Measurements from ENCODE around the gene SMIM3. TPM values are rescaled to one million over a fixed set of nuclear protein-coding genes. Genes with fewer than 3 reads are reported as not detected.
"Not testable (repeated sequence)": the region's sequence is repeated elsewhere in the genome, so short reads cannot be mapped to it uniquely, and the experiment has no call there.

Gene SMIM3
- total RNA-seq, 1 donor from 2014 or later, result 13.0 TPM

GRCh38 chr5:150740992-150741391, 37.6 kb upstream of the SMIM3 start:
- Mint-ChIP-seq H3K27me3 (ENCODE audit: low read depth) (no peaks in the 10 kb centered on the region), H3K36me3 (ENCODE audit: low read depth) (peaks cover 25% of the 10 kb centered on the region), H3K27ac (ENCODE audit: unreplicated experiment) (no peak overlapping the region), H3K4me1 (ENCODE audit: low read depth) (peaks cover 25% of the 10 kb centered on the region), H3K9me3 (ENCODE audit: low read depth) (peaks cover 14% of the 10 kb centered on the region), H3K4me3 (ENCODE audit: unreplicated experiment) (no peak overlapping the region)
- no peak for TF ChIP-seq CTCF (IDR thresholded peaks at IDR 0.05)
- no peak for DNase-seq (ENCODE audit: low spot score)

GRCh38 chr5:150742455-150743141, 36.0 kb upstream of the SMIM3 start:
- not testable (repeated sequence) for H3K4me3 Mint-ChIP-seq (ENCODE audit: unreplicated experiment); H3K27ac Mint-ChIP-seq (ENCODE audit: unreplicated experiment); H3K27me3 Mint-ChIP-seq (ENCODE audit: low read depth); DNase-seq (ENCODE audit: low spot score); H3K9me3 Mint-ChIP-seq (ENCODE audit: low read depth)
- Mint-ChIP-seq H3K4me1 (ENCODE audit: low read depth) (peaks cover 23% of the 10 kb centered on the region), H3K36me3 (ENCODE audit: low read depth) (peaks cover 23% of the 10 kb centered on the region)

- DNase-seq (ENCODE audit: low spot score); H3K27ac Mint-ChIP-seq (ENCODE audit: unreplicated experiment); H3K4me3 Mint-ChIP-seq (ENCODE audit: unreplicated experiment); H3K9me3 Mint-ChIP-seq (ENCODE audit: low read depth); H3K27me3 Mint-ChIP-seq (ENCODE audit: low read depth): not testable (repeated sequence)
- H3K4me1 Mint-ChIP-seq (ENCODE audit: low read depth), result peaks cover 18% of the 10 kb centered on the region
- H3K36me3 Mint-ChIP-seq (ENCODE audit: low read depth), result peaks cover 23% of the 10 kb centered on the region
Measured at GRCh38 chr5:150743142-150743488, 35.4 kb upstream of the SMIM3 start.

GRCh38 chr5:150750469-150750868, 28.1 kb upstream of the SMIM3 start:
- DNase-seq (ENCODE audit: low spot score), result no peak
- no peaks in the 10 kb centered on the region for H3K27me3 Mint-ChIP-seq (ENCODE audit: low read depth)
- TF ChIP-seq CTCF (IDR thresholded peaks at IDR 0.05), result no peak
- no peak overlapping the region for H3K27ac Mint-ChIP-seq (ENCODE audit: unreplicated experiment)
- H3K4me3 Mint-ChIP-seq (ENCODE audit: unreplicated experiment), result no peak overlapping the region
- H3K9me3 Mint-ChIP-seq (ENCODE audit: low read depth), result no peaks in the 10 kb centered on the region
- peaks cover 26% of the 10 kb centered on the region for H3K36me3 Mint-ChIP-seq (ENCODE audit: low read depth)
- peaks cover 12% of the 10 kb centered on the region for H3K4me1 Mint-ChIP-seq (ENCODE audit: low read depth)

GRCh38 chr5:150751096-150751891, 27.3 kb upstream of the SMIM3 start:
- Mint-ChIP-seq H3K27ac (ENCODE audit: unreplicated experiment) (no peak overlapping the region), H3K4me3 (ENCODE audit: unreplicated experiment) (no peak overlapping the region), H3K27me3 (ENCODE audit: low read depth) (no peaks in the 10 kb centered on the region), H3K36me3 (ENCODE audit: low read depth) (peaks cover 29% of the 10 kb centered on the region), H3K9me3 (ENCODE audit: low read depth) (no peaks in the 10 kb centered on the region), H3K4me1 (ENCODE audit: low read depth) (peaks cover 15% of the 10 kb centered on the region)
- no peak for TF ChIP-seq CTCF (IDR thresholded peaks at IDR 0.05)
- no peak for DNase-seq (ENCODE audit: low spot score)

- no peaks in the 10 kb centered on the region for H3K9me3 Mint-ChIP-seq (ENCODE audit: low read depth)
- no peak for TF ChIP-seq CTCF (IDR thresholded peaks at IDR 0.05)
- peaks cover 23% of the 10 kb centered on the region for H3K4me1 Mint-ChIP-seq (ENCODE audit: low read depth)
- H3K4me3 Mint-ChIP-seq (ENCODE audit: unreplicated experiment), result no peak overlapping the region
- no peaks in the 10 kb centered on the region for H3K27me3 Mint-ChIP-seq (ENCODE audit: low read depth)
- H3K36me3 Mint-ChIP-seq (ENCODE audit: low read depth), result peaks cover 28% of the 10 kb centered on the region
- no peak overlapping the region for H3K27ac Mint-ChIP-seq (ENCODE audit: unreplicated experiment)
- DNase-seq (ENCODE audit: low spot score), result no peak
Measured at GRCh38 chr5:150753463-150753862, 25.1 kb upstream of the SMIM3 start.

All from chondrocyte (in vitro differentiated cells).